Activated T-cell treated with anti-CD3 and anti-CD28 coated beads, Interleukin-2, amount 50 U/mL, for 48 hours (primary cell): ENCODE data around the gene CRYBG1.
A peak's percentile ranks its signal among the peaks of the same experiment; 100 is the strongest.
"Not testable (repeated sequence)": the region's sequence is repeated elsewhere in the genome, so short reads cannot be mapped to it uniquely, and the experiment has no call there.

Experiments
- DNase-seq, 2 experiments: peaks; one replicate each; pipeline ENCODE4 v3.0.0-alpha.2; 2020

The CRYBG1 gene

DNA sequence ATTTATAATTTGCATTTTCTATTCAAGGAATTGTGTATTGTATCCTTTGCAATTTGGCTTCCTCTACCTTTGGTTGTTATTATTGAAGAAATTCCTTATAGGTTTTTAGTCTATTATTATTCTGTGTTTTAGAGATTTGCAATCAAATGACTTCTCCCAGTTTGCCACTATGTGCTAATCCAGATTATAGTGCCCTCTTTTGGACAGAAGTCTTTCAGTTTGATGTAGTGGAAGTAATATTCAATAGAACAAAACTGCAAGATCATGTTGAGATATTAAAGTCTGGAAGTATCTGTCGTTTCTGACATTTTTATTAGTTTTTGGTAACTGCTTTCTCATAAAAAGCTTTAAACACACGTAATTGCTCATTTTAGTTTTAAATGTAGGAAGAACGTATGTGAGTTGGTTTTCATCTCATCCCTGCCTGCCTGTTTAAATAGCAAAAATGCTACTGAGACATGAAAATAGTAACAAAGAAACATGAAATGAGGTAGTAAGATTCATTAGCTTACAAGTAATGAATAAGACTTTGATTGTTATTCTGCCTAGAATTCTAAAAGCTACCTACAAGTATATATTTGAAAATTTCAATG, 195.9 kb downstream of the CRYBG1 start:
- no peak for DNase-seq

DNA sequence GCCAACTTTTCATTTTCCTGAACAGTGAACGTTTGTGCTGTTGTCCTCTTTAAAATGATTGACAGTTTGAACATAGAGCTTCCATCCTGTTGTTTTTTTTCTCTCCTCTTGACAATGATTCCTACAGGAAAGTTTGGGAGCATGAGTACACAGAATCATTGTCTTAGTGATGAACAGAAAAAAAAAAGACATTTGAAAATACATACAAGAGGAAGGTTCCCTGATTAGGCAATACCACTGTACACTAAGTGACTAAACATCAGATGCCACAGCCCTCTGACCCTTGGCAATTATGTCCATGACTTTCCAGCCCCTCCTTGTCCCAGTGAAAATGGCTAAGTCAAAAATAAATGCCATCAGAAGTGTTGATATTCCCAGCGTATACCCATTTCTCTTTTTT, 197.3 kb downstream of the CRYBG1 start:
- DNase-seq = no peak

DNA sequence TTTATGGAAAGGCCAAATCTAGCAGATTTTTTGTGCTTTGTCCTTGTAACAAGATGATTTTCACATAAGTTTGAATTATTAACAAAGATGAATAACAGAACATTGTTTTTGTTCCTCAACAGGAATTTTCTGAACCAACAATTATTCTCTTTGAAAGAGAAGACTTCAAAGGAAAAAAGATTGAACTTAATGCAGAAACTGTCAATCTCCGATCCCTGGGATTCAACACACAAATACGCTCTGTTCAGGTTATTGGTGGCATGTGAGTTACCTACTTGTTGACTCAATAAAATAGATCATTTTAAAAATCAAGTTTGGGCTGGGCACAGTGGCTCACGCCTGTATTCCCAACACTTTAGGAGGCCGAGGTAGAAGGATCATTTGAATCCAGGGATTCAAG, 197.8 kb downstream of the CRYBG1 start:
- no peak for DNase-seq

DNA sequence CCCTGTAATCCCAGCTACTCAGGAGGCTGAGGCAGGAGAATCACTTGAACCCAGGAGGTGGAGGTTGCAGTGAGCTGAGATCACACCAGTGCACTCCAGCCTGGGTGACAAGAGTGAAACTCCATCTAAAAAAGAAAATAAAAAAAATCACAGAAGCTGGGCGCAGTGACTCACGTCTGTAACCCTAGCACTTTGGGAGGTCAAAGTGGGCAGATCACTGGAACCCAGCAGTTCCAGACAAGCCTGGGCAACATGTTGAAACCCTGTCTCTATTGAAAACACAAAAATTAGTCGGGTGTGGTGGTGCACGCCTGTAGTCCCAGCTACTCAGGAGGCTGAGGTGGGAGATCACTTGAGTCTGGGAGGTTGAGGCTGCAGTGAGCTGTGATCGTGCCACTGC, 199.1 kb downstream of the CRYBG1 start:
- DNase-seq = not testable (repeated sequence)

- DNase-seq = peak in 1 of 2 experiments; percentile 31
Measured at GRCh38 chr6:106560996-106561685, 200.6 kb downstream of the CRYBG1 start.

GRCh38 chr6:106561686-106562405, 201.3 kb downstream of the CRYBG1 start:
- DNase-seq = no peak

GRCh38 chr6:106563614-106564013, 203.1 kb downstream of the CRYBG1 start:
- no peak for DNase-seq

DNA sequence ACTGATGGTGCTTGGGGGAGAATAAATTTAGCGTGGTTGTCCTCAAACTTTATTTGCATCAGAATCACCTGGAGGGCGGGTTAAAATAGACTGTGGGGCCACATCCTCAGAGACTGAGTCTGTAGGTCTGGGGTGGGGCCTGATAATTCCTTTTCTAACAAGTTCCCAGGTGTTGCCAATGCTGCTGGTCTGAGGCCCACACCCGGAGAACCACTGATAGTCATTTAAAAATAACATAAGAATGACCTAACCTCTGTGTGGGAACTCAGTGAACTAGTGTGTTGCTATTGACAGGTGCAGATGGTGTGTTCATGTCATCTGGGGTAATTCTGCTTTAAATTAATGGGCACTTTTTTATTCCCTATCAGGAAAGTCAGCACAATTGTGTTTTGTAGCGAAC, 204.0 kb downstream of the CRYBG1 start:
- no peak for DNase-seq

DNA sequence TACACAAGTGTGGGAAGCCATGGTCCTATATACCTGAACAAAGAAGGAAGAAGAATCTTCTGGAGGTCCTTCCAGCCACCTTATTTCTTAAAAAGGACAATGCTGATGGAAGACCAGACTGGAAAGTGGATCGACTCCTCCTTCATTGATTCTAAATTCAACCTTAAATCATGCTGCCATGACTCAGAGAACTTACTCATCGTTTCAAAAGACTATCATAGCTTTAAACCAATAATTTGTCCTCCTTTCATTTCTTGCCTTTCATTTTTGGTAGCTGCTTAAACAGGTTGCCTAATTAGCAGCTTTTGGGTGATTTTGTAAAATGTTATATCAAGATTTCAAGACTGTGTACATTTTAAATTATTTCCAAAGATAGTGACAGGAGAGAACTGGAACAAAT, 208.0 kb downstream of the CRYBG1 start:
- no peak for DNase-seq

DNA sequence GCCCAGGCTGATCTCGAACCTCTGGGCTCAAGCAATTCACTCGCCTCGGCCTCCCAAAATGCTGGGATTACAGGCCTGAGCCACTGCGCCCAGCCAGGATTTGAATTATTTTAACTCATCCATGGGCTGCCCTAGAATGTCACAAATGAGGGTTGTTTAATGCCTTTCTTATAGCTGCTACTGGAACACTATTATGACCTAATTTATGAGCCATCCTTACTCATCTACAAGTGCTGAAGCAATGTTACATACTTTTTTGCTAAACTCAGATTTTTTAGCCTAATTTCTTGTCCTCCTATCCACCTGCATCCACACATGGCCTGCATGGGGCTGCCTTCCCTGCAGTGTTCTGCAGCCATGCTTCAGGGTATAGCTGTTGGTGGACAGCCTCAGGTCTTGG, 208.9 kb downstream of the CRYBG1 start:
- no peak for DNase-seq

DNA sequence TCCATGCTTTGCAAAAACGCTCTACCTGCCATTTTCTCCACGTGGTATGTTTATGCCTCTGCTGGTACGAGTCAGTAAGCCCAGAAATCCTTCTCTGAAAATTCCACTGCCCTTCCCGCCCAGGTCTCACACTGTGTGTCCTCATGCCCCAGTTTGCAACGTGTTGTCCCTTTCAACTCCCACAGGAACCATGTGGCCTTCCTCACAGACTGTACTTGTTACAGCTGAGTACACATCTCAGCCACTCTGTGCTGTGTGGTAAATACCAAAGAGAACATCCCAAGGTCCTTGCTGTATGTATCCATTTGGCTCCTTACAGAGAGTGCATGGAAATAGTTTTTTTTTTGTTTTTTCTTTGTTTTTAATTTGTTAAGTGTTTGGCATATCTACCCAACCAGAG, 211.9 kb downstream of the CRYBG1 start:
- no peak for DNase-seq

GRCh38 chr6:106572875-106573585, 212.5 kb downstream of the CRYBG1 start:
- DNase-seq = no peak

DNA sequence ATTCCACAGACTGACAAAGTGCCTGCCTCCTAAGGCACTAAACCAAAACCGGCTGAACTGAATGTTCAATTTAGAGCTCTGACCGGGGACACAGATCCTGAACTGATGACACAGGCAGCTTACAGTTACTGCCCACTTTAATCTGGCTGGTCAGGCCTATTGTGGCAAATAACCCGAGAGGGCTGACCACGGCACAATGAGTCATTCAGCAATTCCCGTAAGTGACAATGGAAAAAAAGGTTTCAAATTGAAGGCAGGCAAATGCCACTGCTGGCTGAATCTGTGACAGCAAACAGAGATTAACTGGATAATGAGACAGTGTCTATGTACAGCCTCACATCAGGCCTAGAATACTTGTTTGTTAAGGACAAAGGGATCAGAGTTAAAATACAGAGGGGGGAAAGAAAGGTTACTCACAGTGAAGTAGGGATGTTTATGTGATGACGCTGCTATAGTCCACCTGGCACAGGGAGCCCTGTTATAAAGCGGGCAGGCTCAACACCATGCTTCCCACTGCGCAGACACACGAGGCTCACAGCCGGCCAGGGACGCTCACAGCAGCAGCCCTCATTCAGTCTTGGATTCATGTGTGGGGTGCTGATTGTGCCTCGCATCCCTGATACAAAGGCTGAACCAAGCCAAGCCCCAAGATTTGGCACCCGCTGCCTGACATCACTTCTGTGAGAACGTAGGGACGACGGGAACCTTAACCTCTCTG, 214.4 kb downstream of the CRYBG1 start:
- DNase-seq = no peak

DNA sequence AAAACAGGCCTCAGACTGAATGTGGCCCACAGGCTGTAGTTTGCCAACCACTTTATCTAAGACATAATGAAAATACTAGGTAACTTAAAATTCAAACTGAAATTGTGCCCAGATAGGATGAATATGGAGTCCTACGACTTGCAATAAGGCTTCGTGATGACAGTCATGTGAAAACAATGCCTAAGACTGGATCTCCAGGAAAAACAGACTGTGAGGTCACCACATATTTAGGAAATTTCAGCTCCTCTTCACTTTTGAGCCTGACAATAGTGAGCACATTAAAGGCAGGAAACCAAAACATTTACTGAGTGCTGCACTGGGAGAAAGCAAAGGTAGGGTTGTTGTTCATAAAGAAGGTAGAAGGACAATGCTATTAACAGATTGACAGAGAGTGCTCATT, 218.8 kb downstream of the CRYBG1 start:
- DNase-seq = no peak

DNA sequence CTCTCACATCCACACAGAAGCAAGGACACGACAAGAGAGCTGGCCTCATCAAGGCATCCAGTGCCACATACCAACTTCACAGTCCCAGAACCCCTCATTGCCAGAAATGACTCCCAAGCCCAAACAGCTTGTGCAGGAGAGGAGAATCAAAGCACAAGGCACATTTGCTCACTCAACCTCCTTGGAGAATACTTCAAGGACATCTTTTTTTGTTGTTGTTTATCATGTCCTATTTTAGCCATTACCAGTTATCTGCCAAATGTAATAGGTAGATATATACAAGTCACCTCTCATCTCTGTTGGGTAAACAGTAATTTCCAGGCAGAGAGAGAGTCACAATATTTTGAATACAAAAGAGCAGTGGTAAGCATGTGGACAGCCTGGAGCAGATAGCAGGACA, 221.0 kb downstream of the CRYBG1 start:
- no peak for DNase-seq

DNA sequence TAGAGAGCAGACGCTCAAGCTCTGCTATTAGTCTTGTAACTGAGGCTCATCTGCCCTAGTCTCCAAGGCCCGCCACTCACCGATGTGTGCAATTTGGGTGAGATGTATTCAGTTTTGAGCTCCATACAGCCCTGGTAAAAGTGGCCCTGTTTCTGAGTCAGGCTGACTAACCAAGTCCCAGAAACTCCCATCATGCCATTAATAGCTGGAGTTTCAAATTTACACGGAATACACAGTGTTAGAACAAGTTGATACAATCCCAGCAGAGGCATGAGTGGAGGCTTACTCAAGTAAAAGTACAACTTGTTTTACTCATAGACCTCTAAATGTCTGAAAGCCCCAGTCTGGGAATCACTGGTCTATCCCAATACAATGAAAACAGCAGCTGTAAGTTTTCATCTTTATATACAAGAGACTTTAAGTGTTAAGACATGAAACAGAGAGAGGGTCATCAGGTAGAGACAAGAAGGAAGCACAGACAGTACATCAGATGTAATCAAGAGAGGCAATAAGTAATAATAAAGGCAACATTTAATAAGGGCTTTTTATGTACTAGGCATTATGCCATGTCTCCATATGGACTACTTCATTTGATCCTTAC, 226.4 kb downstream of the CRYBG1 start:
- DNase-seq = no peak

DNA sequence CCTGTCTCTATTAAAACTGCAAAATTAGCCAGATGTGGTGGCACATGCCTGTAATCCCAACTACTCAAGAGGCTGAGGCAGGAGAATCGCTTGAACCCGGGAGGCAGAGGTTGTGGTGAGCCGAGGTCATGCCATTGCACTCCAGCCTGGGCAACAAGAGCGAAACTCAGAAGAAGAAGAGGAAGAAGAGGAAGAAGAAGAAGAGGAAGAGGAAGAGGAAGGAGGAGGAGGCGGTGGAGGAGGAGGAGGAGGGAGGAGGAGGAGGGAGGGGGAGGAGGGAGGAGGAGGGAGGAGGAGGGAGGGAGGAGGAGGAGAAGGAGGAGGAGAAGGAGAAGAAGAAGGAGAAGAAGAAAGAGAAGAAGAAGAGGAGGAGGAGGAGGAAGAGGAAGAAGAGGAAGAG, 228.4 kb downstream of the CRYBG1 start:
- not testable (repeated sequence) for DNase-seq

DNA sequence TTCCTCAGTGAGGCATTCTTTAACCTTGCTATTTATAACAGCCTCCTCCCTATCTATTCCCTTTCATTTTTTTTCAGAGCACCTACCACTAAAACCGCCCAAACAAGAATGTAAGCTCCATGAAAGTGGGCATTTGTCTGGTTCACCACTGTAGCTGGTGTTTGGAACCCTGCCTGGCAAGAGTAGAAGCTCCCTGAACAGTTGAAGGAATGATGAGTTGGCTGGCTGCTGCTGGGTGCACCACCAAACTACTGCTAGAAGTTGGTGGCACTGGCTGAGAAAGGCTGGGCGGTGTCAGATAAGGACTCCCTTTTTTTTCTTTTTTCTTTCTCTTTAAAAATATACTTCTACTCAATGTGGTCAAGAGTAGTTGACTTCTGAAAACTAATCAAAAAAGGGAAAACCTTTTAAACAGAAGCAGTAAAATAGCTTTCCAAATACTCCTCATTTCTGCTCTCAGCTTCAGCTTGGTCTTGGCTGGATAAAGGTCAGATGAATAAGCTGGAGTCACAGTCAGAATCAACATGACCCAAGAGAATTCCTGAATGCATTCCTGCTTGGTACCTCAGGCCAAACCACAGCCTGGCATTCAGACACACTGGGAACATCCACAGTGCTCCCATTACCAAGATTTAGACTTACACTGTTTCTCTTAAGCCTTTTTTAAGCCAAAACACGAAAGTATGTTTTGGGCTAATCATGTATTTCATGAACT, 230.8 kb downstream of the CRYBG1 start:
- DNase-seq = no peak

GRCh38 chr6:106599440-106599839, 238.9 kb downstream of the CRYBG1 start:
- no peak for DNase-seq

DNA sequence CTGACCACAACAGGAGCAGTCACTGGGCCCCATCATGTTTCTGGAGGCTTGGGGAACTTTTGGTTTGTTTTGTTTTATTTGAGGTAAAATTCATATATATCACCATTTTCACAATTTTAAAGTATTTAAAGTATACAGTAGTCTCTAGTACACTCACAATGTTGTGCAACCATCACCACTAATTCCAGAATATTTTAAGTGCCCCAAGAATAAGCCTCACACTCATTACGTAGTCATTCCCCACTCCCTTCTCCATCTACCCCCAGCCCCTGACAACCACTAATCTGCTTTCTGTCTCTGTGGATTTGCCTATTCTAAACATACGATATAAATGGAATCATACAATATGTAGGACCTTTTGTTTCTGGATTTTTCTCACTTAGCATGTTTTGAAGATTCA, 239.8 kb downstream of the CRYBG1 start:
- no peak for DNase-seq

DNA sequence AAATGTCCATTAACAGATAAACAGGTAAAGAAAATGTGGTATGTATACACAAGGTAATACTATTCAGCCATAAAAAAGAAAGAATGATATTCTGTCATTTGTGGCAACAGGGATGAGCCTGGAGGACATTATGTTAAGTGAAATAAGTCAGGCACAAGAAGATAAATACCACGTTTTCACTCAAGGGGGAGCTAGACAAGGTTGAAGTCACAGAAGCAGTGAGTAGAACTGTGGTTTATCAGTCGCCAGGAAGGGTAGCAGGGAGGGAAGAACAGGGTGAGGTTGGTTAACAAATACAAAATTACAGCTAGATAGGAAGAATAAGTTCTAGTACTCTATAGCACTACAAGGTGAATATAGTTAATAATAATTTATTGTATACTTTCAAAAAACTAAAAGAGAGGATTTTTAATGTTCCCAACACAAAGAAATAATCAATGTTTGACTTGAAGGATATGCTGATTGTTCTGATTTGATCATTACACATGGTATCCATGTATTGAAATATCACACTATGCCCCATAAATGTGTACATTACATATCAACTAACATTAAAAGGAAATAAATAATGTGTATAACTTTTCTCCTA, 247.7 kb downstream of the CRYBG1 start:
- DNase-seq = no peak
